Cardiac muscle cell (in vitro differentiated cells and primary cell): ENCODE results near the gene ST7. TPM values are rescaled to one million over a fixed set of nuclear protein-coding genes. Genes with fewer than 3 reads are reported as not detected.

Experiments used
- DNase-seq, 2 donors: peaks; one replicate each; pipeline versions ENCODE4 v3.0.0 to v3.0.0-alpha.2; 2010 to 2017; ENCODE audit warnings: low read depth in 1 of 2, low spot score in 1 of 2
- H3K27ac ChIP-seq: fragments of 200-600 bp; sonication (generic); 2 replicates; pipeline ENCODE4 v1.5.1; 2016
- H3K27me3 ChIP-seq: fragments of 200-600 bp; sonication (generic); 2 replicates; pipeline ENCODE4 v1.6.0; 2016; ENCODE audit warnings: control low read depth
- H3K36me3 ChIP-seq: fragments of 200-600 bp; sonication (generic); 2 replicates; pipeline ENCODE4 v1.5.1; 2016; ENCODE audit warnings: control low read depth
- H3K4me1 ChIP-seq: fragments of 200-600 bp; sonication (generic); 2 replicates; pipeline ENCODE4 v1.8.1; 2017; ENCODE audit warnings: low read depth, mild to moderate bottlenecking, mixed run types
- H3K4me3 ChIP-seq: fragments of 200-600 bp; sonication (generic); 2 replicates; pipeline ENCODE4 v1.5.1; 2016; ENCODE audit warnings: mild to moderate bottlenecking
- H3K9me3 ChIP-seq: fragments of 200-600 bp; sonication (generic); 2 replicates; pipeline ENCODE4 v1.5.1; 2017; ENCODE audit warnings: low read depth, mild to moderate bottlenecking, control low read depth
- polyA plus RNA-seq: library from polyadenylated mRNA; unstranded; fragments of >200 nt; fragmentation: Nextera tagmentation; extraction: Ambion mirVana; gene quantifications from 2 replicates; pipeline ENCODE4 v1.2.1, GENCODE V29; 2016
- total RNA-seq: library from RNA; depleted of rRNA; stranded (reverse); fragments of >200 nt; gene quantifications from 2 replicates; pipeline ENCODE4 v1.2.3, GENCODE V29; 2016
- TF ChIP-seq, protein P1 (sequence below): IDR thresholded peaks from 2 replicates; pipeline ENCODE4 v1.5.1; 2012; ENCODE audit warnings: low read depth, mild to moderate bottlenecking, low read length

Gene ST7
- total and polyA plus RNA-seq, 2 experiments from 2014 or later, result 83.5 to 96.7 TPM

GRCh38 chr7:116918704-116919103 is 34.6 kb upstream of the ST7 start:
- no peak for DNase-seq
- Histone ChIP-seq H3K4me1 (no peaks in the 10 kb centered on the region), H3K36me3 (peaks cover 42% of the 10 kb centered on the region), H3K4me3 (no peak overlapping the region), H3K9me3 (no peaks in the 10 kb centered on the region), H3K27ac (no peak overlapping the region), H3K27me3 (no peaks in the 10 kb centered on the region)
- TF ChIP-seq, protein P1, sequence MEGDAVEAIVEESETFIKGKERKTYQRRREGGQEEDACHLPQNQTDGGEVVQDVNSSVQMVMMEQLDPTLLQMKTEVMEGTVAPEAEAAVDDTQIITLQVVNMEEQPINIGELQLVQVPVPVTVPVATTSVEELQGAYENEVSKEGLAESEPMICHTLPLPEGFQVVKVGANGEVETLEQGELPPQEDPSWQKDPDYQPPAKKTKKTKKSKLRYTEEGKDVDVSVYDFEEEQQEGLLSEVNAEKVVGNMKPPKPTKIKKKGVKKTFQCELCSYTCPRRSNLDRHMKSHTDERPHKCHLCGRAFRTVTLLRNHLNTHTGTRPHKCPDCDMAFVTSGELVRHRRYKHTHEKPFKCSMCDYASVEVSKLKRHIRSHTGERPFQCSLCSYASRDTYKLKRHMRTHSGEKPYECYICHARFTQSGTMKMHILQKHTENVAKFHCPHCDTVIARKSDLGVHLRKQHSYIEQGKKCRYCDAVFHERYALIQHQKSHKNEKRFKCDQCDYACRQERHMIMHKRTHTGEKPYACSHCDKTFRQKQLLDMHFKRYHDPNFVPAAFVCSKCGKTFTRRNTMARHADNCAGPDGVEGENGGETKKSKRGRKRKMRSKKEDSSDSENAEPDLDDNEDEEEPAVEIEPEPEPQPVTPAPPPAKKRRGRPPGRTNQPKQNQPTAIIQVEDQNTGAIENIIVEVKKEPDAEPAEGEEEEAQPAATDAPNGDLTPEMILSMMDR, result no peak

DNA sequence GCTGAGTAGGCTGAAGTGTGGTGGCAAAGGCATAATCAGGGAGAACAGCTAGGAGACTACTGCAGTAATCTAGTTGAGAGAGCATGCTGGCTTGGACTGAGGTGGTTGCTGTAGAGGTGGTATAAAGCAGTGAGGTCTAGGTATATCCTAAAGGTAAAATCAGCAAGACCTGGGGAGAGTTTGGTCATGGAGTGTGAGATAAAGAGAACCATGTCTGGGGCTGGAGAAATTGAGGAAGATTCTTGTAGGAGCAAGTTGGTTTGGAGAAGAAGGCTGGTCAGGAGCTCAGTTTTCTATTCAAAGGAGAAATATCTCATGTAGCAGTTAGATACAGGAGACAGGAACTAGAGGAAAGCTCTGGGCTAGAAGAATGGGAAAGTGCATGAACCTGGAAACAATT is 32.9 kb upstream of the ST7 start:
- Histone ChIP-seq H3K4me3 (no peak overlapping the region), H3K4me1 (no peaks in the 10 kb centered on the region), H3K27me3 (no peaks in the 10 kb centered on the region), H3K9me3 (no peaks in the 10 kb centered on the region), H3K27ac (no peak overlapping the region), H3K36me3 (peaks cover 32% of the 10 kb centered on the region)
- no peak for DNase-seq
- TF ChIP-seq, protein P1, result no peak

DNA sequence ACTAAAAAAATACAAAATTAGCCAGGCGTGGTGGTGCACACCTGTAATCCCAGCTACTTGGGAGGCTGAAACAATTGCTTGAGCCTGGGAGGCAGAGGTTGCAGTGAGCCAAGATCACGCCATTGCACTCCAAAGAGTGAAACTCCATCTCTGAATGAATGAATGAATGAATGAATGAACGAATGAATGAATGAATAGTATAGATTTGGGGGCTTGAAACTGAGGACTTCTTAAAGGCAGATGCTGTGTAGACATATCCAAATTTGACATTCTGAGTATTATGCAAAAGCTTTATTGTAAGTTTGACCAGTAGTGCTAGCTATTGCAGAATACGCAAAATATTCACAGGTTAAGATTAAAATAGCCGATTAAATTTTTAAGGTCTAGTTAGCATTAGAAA is 30.8 kb upstream of the ST7 start:
- Histone ChIP-seq H3K4me1 (peaks cover 5% of the 10 kb centered on the region), H3K27ac (peak overlapping the region; percentile 70), H3K4me3 (no peak overlapping the region), H3K9me3 (no peaks in the 10 kb centered on the region), H3K27me3 (no peaks in the 10 kb centered on the region), H3K36me3 (peaks cover 13% of the 10 kb centered on the region)
- no peak for DNase-seq
- TF ChIP-seq, protein P1, result no peak

GRCh38 chr7:116924741-116925140 is 28.6 kb upstream of the ST7 start:
- Histone ChIP-seq H3K9me3 (no peaks in the 10 kb centered on the region), H3K27me3 (no peaks in the 10 kb centered on the region), H3K27ac (peak overlapping the region; percentile 70), H3K4me3 (no peak overlapping the region), H3K36me3 (no peaks in the 10 kb centered on the region), H3K4me1 (peaks cover 10% of the 10 kb centered on the region)
- no peak for DNase-seq
- TF ChIP-seq, protein P1, result no peak

DNA sequence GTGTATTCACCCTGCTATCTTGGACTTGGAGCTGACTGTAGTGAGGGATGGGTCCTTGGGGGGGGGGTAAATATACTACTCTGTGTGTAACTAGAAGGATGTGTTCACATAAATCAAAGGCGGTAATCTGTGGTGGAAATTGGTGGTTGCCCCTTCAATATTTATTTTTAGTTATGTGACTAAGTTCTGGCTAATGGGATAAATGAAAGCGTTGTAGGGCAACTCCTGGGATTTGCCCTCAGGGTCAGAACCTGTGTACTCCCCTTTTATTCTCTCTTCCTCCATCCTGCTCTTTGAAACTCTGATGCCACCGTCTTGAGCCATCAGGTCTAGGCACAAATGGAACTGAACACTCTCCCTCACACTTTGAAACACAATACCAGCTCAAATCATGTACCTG is 24.3 kb upstream of the ST7 start:
- TF ChIP-seq, protein P1, result no peak
- DNase-seq, result no peak
- no peaks in the 10 kb centered on the region for H3K36me3 ChIP-seq
- H3K9me3 ChIP-seq, result no peaks in the 10 kb centered on the region
- no peak overlapping the region for H3K4me3 ChIP-seq
- H3K27me3 ChIP-seq, result no peaks in the 10 kb centered on the region
- H3K4me1 ChIP-seq, result peaks cover 17% of the 10 kb centered on the region
- H3K27ac ChIP-seq, result no peak overlapping the region
